Immature natural killer cell (primary cell): Measurements from ENCODE around the gene PCSK6. TPM values are rescaled to one million over a fixed set of nuclear protein-coding genes. Genes with fewer than 3 reads are reported as not detected.
"Not testable (repeated sequence)": the region's sequence is repeated elsewhere in the genome, so short reads cannot be mapped to it uniquely, and the experiment has no call there.

ENCODE experiments used
- DNase-seq, 3 donors: peaks; one replicate each; pipeline ENCODE4 v3.0.0; 2022; ENCODE audit warnings: mixed read lengths in 1 of 3
- H3K27ac Mint-ChIP-seq, 6 donors: one replicate each; pipeline ENCODE4 v1.8.0; 2020; ENCODE audit warnings: mixed read lengths in 6 of 6, mild to moderate bottlenecking in 5 of 6, inconsistent platforms in 4 of 6, moderate library complexity in 3 of 6
- H3K27me3 Mint-ChIP-seq, 3 donors: one replicate each; pipeline ENCODE4 v1.8.0; 2020 to 2021; ENCODE audit warnings: low read depth in 3 of 3, mild to moderate bottlenecking in 3 of 3, mixed read lengths in 3 of 3, moderate library complexity in 3 of 3, inconsistent platforms in 1 of 3
- H3K36me3 Mint-ChIP-seq, 3 donors: one replicate each; pipeline ENCODE4 v1.8.0; 2020; ENCODE audit warnings: mixed read lengths in 3 of 3, inconsistent platforms in 2 of 3, mild to moderate bottlenecking in 2 of 3
- H3K4me1 Mint-ChIP-seq, 2 donors: one replicate each; pipeline ENCODE4 v1.8.0; 2020; ENCODE audit warnings: inconsistent platforms in 2 of 2, mild to moderate bottlenecking in 2 of 2, mixed read lengths in 2 of 2, moderate library complexity in 1 of 2
- H3K4me3 Mint-ChIP-seq, 5 donors: one replicate each; pipeline ENCODE4 v1.8.0; 2020; ENCODE audit warnings: mild to moderate bottlenecking in 5 of 5, mixed read lengths in 5 of 5, inconsistent platforms in 3 of 5, moderate library complexity in 3 of 5
- H3K9me3 Mint-ChIP-seq, 6 donors: one replicate each; pipeline ENCODE4 v1.8.0; 2020; ENCODE audit warnings: mild to moderate bottlenecking in 6 of 6, mixed read lengths in 6 of 6, inconsistent platforms in 4 of 6, moderate library complexity in 3 of 6
- polyA plus RNA-seq, 3 donors: library from polyadenylated mRNA; unstranded; fragments of 300-500 nt; fragmentation: Illumina TruSeq; gene quantifications; one replicate each; pipeline ENCODE4 v1.2.3, GENCODE V29; 2021

The PCSK6 gene
- polyA plus RNA-seq, 3 donors from 2014 or later, result 1.7 to 3.0 TPM; not detected in 1

GRCh38 chr15:101384276-101384675 is 105.2 kb downstream of the PCSK6 start:
- H3K27ac Mint-ChIP-seq, result no peak overlapping the region
- no peak for DNase-seq
- H3K36me3 Mint-ChIP-seq, result peaks cover 0 to 10% (median 0%) of the 10 kb centered on the region in 3 donors
- peaks cover 0 to 8% (median 4%) of the 10 kb centered on the region in 3 donors for H3K27me3 Mint-ChIP-seq
- H3K4me3 Mint-ChIP-seq, result no peak overlapping the region
- H3K4me1 Mint-ChIP-seq, result no peaks in the 10 kb centered on the region
- no peaks in the 10 kb centered on the region for H3K9me3 Mint-ChIP-seq

GRCh38 chr15:101382544-101382943 is 107.0 kb downstream of the PCSK6 start:
- Mint-ChIP-seq H3K4me3 (no peak overlapping the region), H3K9me3 (no peaks in the 10 kb centered on the region), H3K4me1 (peaks cover 0 to 2% of the 10 kb centered on the region in 2 donors), H3K36me3 (peaks cover 0 to 6% (median 0%) of the 10 kb centered on the region in 3 donors), H3K27ac (no peak overlapping the region), H3K27me3 (peaks cover 0 to 4% (median 0%) of the 10 kb centered on the region in 3 donors)
- DNase-seq, result no peak

GRCh38 chr15:101381671-101382212 is 107.8 kb downstream of the PCSK6 start:
- H3K4me1 Mint-ChIP-seq, result peaks cover 0 to 9% of the 10 kb centered on the region in 2 donors
- H3K36me3 Mint-ChIP-seq, result peaks cover 0 to 6% (median 0%) of the 10 kb centered on the region in 3 donors
- no peaks in the 10 kb centered on the region for H3K9me3 Mint-ChIP-seq
- no peak overlapping the region for H3K27ac Mint-ChIP-seq
- peaks cover 0 to 4% (median 0%) of the 10 kb centered on the region in 3 donors for H3K27me3 Mint-ChIP-seq
- no peak overlapping the region for H3K4me3 Mint-ChIP-seq
- DNase-seq, result no peak

- Mint-ChIP-seq H3K27ac (no peak overlapping the region), H3K36me3 (peaks cover 0 to 6% (median 0%) of the 10 kb centered on the region in 3 donors), H3K4me1 (peaks cover 2 to 21% of the 10 kb centered on the region in 2 donors), H3K9me3 (no peaks in the 10 kb centered on the region), H3K4me3 (no peak overlapping the region), H3K27me3 (peaks cover 2 to 3% (median 2%) of the 10 kb centered on the region in 3 donors)
- no peak for DNase-seq
Measured at GRCh38 chr15:101380146-101380545, 109.4 kb downstream of the PCSK6 start.

- Mint-ChIP-seq H3K4me1 (peaks cover 2 to 26% of the 10 kb centered on the region in 2 donors), H3K27me3 (peaks cover 2 to 3% (median 2%) of the 10 kb centered on the region in 3 donors), H3K4me3 (no peak overlapping the region), H3K36me3 (peaks cover 0 to 6% (median 0%) of the 10 kb centered on the region in 3 donors), H3K9me3 (no peaks in the 10 kb centered on the region), H3K27ac (no peak overlapping the region)
- DNase-seq, result no peak
Measured at GRCh38 chr15:101379647-101380046, 109.9 kb downstream of the PCSK6 start.

GRCh38 chr15:101378879-101379278 is 110.6 kb downstream of the PCSK6 start:
- Mint-ChIP-seq H3K4me3 (no peak overlapping the region), H3K27ac (no peak overlapping the region), H3K27me3 (peaks cover 2 to 3% (median 2%) of the 10 kb centered on the region in 3 donors), H3K36me3 (peaks cover 0 to 6% (median 0%) of the 10 kb centered on the region in 3 donors), H3K4me1 (peaks cover 2 to 33% of the 10 kb centered on the region in 2 donors), H3K9me3 (no peaks in the 10 kb centered on the region)
- no peak for DNase-seq

- no peaks in the 10 kb centered on the region for H3K9me3 Mint-ChIP-seq
- H3K27me3 Mint-ChIP-seq, result peaks cover 2 to 3% (median 2%) of the 10 kb centered on the region in 3 donors
- H3K27ac Mint-ChIP-seq, result no peak overlapping the region
- no peak for DNase-seq
- no peak overlapping the region for H3K4me3 Mint-ChIP-seq
- peaks cover 0 to 6% (median 0%) of the 10 kb centered on the region in 3 donors for H3K36me3 Mint-ChIP-seq
- peaks cover 3 to 39% of the 10 kb centered on the region in 2 donors for H3K4me1 Mint-ChIP-seq
Measured at GRCh38 chr15:101378171-101378755, 111.2 kb downstream of the PCSK6 start.

GRCh38 chr15:101376615-101377395 is 112.7 kb downstream of the PCSK6 start:
- no peak for DNase-seq
- H3K4me1 Mint-ChIP-seq, result peaks cover 3 to 44% of the 10 kb centered on the region in 2 donors
- peaks cover 1 to 3% (median 3%) of the 10 kb centered on the region in 3 donors for H3K27me3 Mint-ChIP-seq
- peak overlapping the region in 2 of 6 donors; percentile 41 to 56 for H3K27ac Mint-ChIP-seq
- H3K9me3 Mint-ChIP-seq, result no peaks in the 10 kb centered on the region
- H3K4me3 Mint-ChIP-seq, result peak overlapping the region in 3 of 5 donors; percentile 14 to 69 (median 25)
- peaks cover 0 to 6% (median 0%) of the 10 kb centered on the region in 3 donors for H3K36me3 Mint-ChIP-seq

- not testable (repeated sequence) for H3K27me3 Mint-ChIP-seq, H3K27ac Mint-ChIP-seq, H3K9me3 Mint-ChIP-seq, H3K36me3 Mint-ChIP-seq
- DNase-seq, result peak in 1 of 3 donors; percentile 13
- Mint-ChIP-seq H3K4me1 (peaks cover 3 to 44% of the 10 kb centered on the region in 2 donors), H3K4me3 (peak overlapping the region in 2 of 5 donors; percentile 15 to 30)
Measured at GRCh38 chr15:101375006-101375405, 114.5 kb downstream of the PCSK6 start.

- Mint-ChIP-seq H3K27me3 (peaks cover 0 to 3% (median 3%) of the 10 kb centered on the region in 3 donors), H3K27ac (no peak overlapping the region), H3K9me3 (no peaks in the 10 kb centered on the region), H3K4me1 (peaks cover 3 to 44% of the 10 kb centered on the region in 2 donors), H3K4me3 (no peak overlapping the region), H3K36me3 (peaks cover 0 to 1% (median 0%) of the 10 kb centered on the region in 3 donors)
- no peak for DNase-seq
Measured at GRCh38 chr15:101374326-101374725, 115.2 kb downstream of the PCSK6 start.

GRCh38 chr15:101373577-101373976 is 115.9 kb downstream of the PCSK6 start:
- peaks cover 0 to 6% (median 3%) of the 10 kb centered on the region in 3 donors for H3K27me3 Mint-ChIP-seq
- H3K36me3 Mint-ChIP-seq, result no peaks in the 10 kb centered on the region
- DNase-seq, result no peak
- no peaks in the 10 kb centered on the region for H3K9me3 Mint-ChIP-seq
- no peak overlapping the region for H3K27ac Mint-ChIP-seq
- H3K4me3 Mint-ChIP-seq, result no peak overlapping the region
- H3K4me1 Mint-ChIP-seq, result peaks cover 3 to 44% of the 10 kb centered on the region in 2 donors

GRCh38 chr15:101372960-101373525 is 116.5 kb downstream of the PCSK6 start:
- Mint-ChIP-seq H3K27ac (no peak overlapping the region), H3K27me3 (peaks cover 0 to 6% (median 3%) of the 10 kb centered on the region in 3 donors), H3K9me3 (no peaks in the 10 kb centered on the region), H3K4me1 (peaks cover 3 to 44% of the 10 kb centered on the region in 2 donors), H3K4me3 (no peak overlapping the region), H3K36me3 (no peaks in the 10 kb centered on the region)
- DNase-seq, result no peak

- DNase-seq, result no peak
- H3K9me3 Mint-ChIP-seq, result no peaks in the 10 kb centered on the region
- H3K4me1 Mint-ChIP-seq, result peaks cover 3 to 37% of the 10 kb centered on the region in 2 donors
- no peaks in the 10 kb centered on the region for H3K36me3 Mint-ChIP-seq
- no peak overlapping the region for H3K4me3 Mint-ChIP-seq
- H3K27ac Mint-ChIP-seq, result no peak overlapping the region
- H3K27me3 Mint-ChIP-seq, result peaks cover 0 to 6% (median 3%) of the 10 kb centered on the region in 3 donors
Measured at GRCh38 chr15:101372149-101372577, 117.3 kb downstream of the PCSK6 start.
